ENCODE data around the gene KIF18B. TPM values are rescaled to one million over a fixed set of nuclear protein-coding genes. Genes with fewer than 3 reads are reported as not detected.

Gene KIF18B
- total RNA-seq, 1 donor from 2014 or later, result 22.5 TPM

DNA sequence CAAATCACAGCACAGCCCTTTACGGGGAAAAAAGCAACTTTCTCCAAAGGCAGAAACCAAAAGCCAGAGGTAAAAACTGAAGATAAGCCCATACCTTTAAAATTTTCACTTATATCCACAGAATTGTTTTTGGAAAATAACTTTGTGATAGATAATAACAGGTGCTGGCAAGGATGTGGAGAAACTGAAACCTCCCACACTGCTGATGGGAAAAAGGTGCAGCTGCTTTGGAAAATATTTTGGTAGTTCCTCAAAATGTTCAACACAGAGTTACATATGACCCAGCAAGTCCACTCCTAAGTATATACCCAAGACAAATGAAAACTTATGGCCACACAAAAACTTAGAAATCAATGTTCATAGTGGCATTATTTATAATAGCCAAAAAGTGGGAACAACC lies 60.6 kb downstream of the KIF18B start:
- H3K4me3 ChIP-seq (ENCODE audit: low read depth, low read length), result no peak overlapping the region
- DNase-seq (ENCODE audit: low read depth), result no peak
- TF ChIP-seq, protein P1, sequence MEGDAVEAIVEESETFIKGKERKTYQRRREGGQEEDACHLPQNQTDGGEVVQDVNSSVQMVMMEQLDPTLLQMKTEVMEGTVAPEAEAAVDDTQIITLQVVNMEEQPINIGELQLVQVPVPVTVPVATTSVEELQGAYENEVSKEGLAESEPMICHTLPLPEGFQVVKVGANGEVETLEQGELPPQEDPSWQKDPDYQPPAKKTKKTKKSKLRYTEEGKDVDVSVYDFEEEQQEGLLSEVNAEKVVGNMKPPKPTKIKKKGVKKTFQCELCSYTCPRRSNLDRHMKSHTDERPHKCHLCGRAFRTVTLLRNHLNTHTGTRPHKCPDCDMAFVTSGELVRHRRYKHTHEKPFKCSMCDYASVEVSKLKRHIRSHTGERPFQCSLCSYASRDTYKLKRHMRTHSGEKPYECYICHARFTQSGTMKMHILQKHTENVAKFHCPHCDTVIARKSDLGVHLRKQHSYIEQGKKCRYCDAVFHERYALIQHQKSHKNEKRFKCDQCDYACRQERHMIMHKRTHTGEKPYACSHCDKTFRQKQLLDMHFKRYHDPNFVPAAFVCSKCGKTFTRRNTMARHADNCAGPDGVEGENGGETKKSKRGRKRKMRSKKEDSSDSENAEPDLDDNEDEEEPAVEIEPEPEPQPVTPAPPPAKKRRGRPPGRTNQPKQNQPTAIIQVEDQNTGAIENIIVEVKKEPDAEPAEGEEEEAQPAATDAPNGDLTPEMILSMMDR (conservative IDR thresholded peaks at IDR 0.05; ENCODE audit: low read depth, low read length), result no peak

DNA sequence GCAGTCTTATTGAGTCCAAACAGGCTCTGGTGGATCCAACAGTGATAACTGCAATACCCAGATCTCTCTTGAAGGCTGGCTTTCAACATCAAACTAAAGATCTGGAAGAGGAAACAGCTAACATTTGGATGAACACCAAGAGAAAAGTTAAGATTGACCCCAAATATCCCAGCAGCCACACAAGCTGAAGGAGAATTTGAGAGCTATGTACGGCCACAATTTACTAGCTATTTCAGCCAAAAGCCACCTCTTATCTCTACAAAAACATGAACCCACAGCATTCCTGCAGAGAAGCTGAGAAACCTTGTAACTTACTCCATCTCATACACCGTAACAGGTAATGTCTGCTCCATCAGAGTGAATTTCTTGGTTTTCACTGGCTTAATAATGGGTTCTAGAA lies 62.6 kb downstream of the KIF18B start:
- no peak overlapping the region for H3K4me3 ChIP-seq (ENCODE audit: low read depth, low read length)
- TF ChIP-seq, protein P1 (conservative IDR thresholded peaks at IDR 0.05; ENCODE audit: low read depth, low read length), result no peak
- no peak for DNase-seq (ENCODE audit: low read depth)

DNA sequence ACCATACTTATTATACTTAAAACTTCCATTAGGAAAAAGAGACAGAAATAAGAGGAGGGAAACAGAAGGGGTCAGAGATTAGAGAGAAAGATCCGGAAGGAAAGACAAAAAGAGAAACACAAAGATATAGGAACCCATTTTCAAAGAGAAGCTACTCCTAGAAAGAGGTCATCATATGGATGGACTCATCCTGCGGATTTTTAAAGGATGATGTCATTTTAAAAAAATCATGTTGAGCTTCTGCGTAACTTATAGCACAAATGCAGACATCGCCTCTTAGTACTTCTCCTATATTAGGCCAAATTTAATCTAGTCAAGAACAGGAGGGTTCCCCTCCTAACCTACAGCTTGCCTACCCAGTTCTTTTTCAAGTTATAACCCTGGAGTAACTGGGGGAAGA lies 66.4 kb downstream of the KIF18B start:
- DNase-seq (ENCODE audit: low read depth), result no peak
- TF ChIP-seq, protein P1 (conservative IDR thresholded peaks at IDR 0.05; ENCODE audit: low read depth, low read length), result no peak

DNA sequence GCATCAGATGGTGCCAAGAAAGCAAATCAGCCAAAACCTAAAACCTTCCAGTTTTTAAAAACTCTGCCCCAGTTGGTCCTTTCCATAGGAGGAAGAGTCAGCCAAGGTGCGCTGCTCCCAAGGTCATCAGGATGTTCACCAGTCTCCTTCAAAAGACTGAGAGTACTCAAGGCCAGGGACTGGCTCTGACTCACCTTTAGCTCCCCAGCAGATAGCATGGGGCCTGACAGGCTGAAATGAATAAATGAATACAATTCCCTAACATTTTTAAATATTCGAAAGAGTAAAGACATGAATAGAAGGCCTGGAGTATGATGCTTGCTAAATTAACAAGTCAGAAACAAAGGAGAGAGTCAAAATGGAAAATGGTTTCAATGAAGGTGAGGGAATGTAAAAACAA lies 67.5 kb downstream of the KIF18B start:
- H3K4me3 ChIP-seq (ENCODE audit: low read depth, low read length), result no peak overlapping the region
- TF ChIP-seq, protein P1 (conservative IDR thresholded peaks at IDR 0.05; ENCODE audit: low read depth, low read length), result no peak
- DNase-seq (ENCODE audit: low read depth), result no peak

More for the DNA sequence above, 66.4 kb downstream of the KIF18B start:
- no peak overlapping the region for H3K4me3 ChIP-seq (ENCODE audit: low read depth, low read length)

DNA sequence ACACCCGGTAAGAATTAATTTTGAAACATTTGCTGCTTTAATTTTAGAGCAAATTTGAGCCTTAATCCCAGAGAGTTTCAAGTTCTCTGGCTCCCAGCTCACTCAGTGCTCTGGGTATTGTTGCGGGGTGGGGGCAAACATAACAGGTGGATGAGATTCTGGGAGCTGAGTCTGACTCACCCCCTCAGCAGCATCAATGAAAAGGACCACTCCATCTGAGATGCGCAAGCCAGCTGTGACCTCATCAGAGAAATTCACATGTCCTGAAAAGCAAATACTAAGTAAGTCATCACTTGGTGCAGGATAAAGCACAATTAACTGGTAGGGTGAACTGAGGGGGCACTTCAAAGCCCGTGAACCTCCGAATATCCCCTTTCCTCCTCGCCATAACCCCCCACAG lies 68.2 kb downstream of the KIF18B start:
- DNase-seq (ENCODE audit: low read depth), result no peak
- TF ChIP-seq, protein P1 (conservative IDR thresholded peaks at IDR 0.05; ENCODE audit: low read depth, low read length), result no peak
- no peak overlapping the region for H3K4me3 ChIP-seq (ENCODE audit: low read depth, low read length)

DNA sequence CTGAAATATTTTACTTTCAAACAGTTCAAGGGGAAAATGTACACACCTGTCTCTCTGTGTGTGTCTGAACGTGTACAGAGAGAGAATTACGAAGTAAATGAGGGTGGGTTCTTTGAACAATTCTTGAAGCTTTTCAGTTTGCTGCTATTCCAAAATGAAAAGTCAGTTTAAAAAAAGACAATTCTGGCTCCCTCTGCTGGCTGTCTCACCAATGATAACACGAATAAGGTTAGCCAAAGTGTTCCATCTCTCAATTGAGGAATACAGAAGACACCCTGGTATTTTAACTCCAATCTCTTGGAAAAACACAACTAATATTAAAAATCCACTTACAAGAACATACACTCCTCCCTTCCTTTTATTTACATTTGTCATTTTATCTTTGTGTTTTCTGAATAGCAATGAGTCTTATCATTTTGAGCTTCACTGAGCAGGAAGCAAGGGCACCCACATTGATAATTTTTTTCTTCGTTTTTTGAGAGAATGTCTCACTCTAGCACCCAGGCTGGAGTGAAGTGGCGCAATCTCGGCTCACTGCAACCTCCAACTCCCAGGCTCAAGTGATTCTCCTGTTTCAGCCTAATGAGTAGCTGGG lies 68.8 kb downstream of the KIF18B start:
- no peak for DNase-seq (ENCODE audit: low read depth)
- TF ChIP-seq, protein P1 (conservative IDR thresholded peaks at IDR 0.05; ENCODE audit: low read depth, low read length), result peak; percentile 66
- H3K4me3 ChIP-seq (ENCODE audit: low read depth, low read length), result no peak overlapping the region

DNA sequence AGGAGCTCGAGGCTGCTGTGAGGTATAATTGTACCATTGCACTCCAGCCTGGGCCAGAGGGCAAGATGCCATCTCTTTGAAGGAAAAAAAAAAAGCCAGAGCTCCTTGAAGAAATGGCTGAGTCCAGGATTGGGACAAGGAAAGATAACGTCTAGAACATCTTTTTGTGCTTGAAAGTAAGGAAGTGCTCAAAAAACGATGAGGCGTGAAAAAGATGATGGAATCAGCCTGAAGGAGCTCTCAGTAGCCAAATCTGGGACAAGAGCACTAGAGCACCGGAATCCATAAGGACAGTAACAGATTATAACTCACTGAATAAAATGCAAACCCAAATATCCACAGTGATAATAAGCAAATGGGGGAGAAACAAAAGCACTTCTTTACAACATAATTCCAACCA lies 70.5 kb downstream of the KIF18B start:
- TF ChIP-seq, protein P1 (conservative IDR thresholded peaks at IDR 0.05; ENCODE audit: low read depth, low read length), result no peak
- no peak overlapping the region for H3K4me3 ChIP-seq (ENCODE audit: low read depth, low read length)
- no peak for DNase-seq (ENCODE audit: low read depth)

Data from epithelial cell of proximal tubule (primary cell).